IMR-90 (cell line): ENCODE data around the gene SPAG4. TPM values are rescaled to one million over a fixed set of nuclear protein-coding genes. Genes with fewer than 3 reads are reported as not detected.

ENCODE experiments used
- ATAC-seq: fragments of 200-7000 bp; cut with Tn5 transposase; 2 replicates; pipeline ENCODE4 v1.9.1; 2020; ENCODE audit warnings: low read depth, mild to moderate bottlenecking, moderate library complexity
- BruUV-seq: library from RNA; stranded (reverse); fragments of 400-500 nt; replicated peaks from 2 replicates; lab custom pipeline; 2021; lab: Mats Ljungman, UMichigan
- CTCF ChIA-PET: fragments of 300-600 bp; formaldehyde crosslinking; extraction: SDS; loops from one replicate; lab custom pipeline; 2021; ENCODE audit warnings: antibody characterized with exemption; lab: Yijun Ruan, JAX
- POLR2A ChIA-PET: fragments of 300-600 bp; sonication (Branson Sonifier 250); formaldehyde crosslinking; loops from one replicate; lab custom pipeline; 2022; ENCODE audit warnings: antibody characterized with exemption; ENCODE audit not compliant: unreplicated experiment; lab: Charles Lee
- DNase-seq: peaks from one replicate; pipeline ENCODE4 v3.0.0; 2013
- H2AFZ ChIP-seq: replicated peaks from 2 replicates; pipeline ENCODE3; 2013; ENCODE audit warnings: low read length, mild to moderate bottlenecking; ENCODE audit not compliant: poor library complexity
- H2AK5ac ChIP-seq: 2 replicates; pipeline ENCODE4 v1.6.1; 2013; ENCODE audit warnings: low read depth, low read length, inconsistent platforms
- H2AK9ac ChIP-seq: replicated peaks from 2 replicates; pipeline ENCODE3; 2013; ENCODE audit warnings: mild to moderate bottlenecking, low read depth, low read length, moderate library complexity; ENCODE audit not compliant: poor library complexity
- H2BK120ac ChIP-seq: 2 replicates; pipeline ENCODE4 v1.6.1; 2013; ENCODE audit warnings: low read depth, low read length, inconsistent platforms
- H2BK15ac ChIP-seq: 3 replicates; pipeline ENCODE4 v1.6.1; 2013; ENCODE audit warnings: low read depth, low read length, inconsistent platforms
- H2BK20ac ChIP-seq: 2 replicates; pipeline ENCODE4 v1.6.1; 2013; ENCODE audit warnings: low read depth, mild to moderate bottlenecking, inconsistent platforms, low read length, moderate library complexity
- H2BK5ac ChIP-seq: 2 replicates; pipeline ENCODE4 v1.6.1; 2013; ENCODE audit warnings: mild to moderate bottlenecking, low read depth, low read length, inconsistent platforms; ENCODE audit not compliant: poor library complexity, severe bottlenecking
- H3K14ac ChIP-seq: replicated peaks from 2 replicates; pipeline ENCODE4 v1.6.1; 2013; ENCODE audit warnings: low read depth, low read length, inconsistent platforms
- H3K18ac ChIP-seq: 2 replicates; pipeline ENCODE4 v1.6.1; 2013; ENCODE audit warnings: low read depth, low read length, control low read depth
- H3K23ac ChIP-seq: 2 replicates; pipeline ENCODE4 v1.6.1; 2013; ENCODE audit warnings: low read depth, low read length, inconsistent platforms
- H3K27ac ChIP-seq: 2 replicates; pipeline ENCODE4 v1.5.1; 2013; ENCODE audit warnings: mild to moderate bottlenecking, control low read depth, low read length; ENCODE audit not compliant: insufficient read depth
- H3K27me3 ChIP-seq: 2 replicates; pipeline ENCODE4 v1.6.1; 2013; ENCODE audit warnings: low read length; ENCODE audit not compliant: control insufficient read depth, insufficient read depth
- H3K36me3 ChIP-seq: 2 replicates; pipeline ENCODE4 v1.6.1; 2013; ENCODE audit warnings: low read length, mixed read lengths; ENCODE audit not compliant: control insufficient read depth, insufficient read depth
- H3K4ac ChIP-seq: 2 replicates; pipeline ENCODE4 v1.6.1; 2013; ENCODE audit warnings: low read depth, low read length, inconsistent platforms
- H3K4me1 ChIP-seq: 2 replicates; pipeline ENCODE4 v1.6.1; 2013; ENCODE audit warnings: low read length, mixed read lengths; ENCODE audit not compliant: control insufficient read depth, insufficient read depth
- H3K4me2 ChIP-seq: 2 replicates; pipeline ENCODE4 v1.6.1; 2013; ENCODE audit warnings: low read depth, mild to moderate bottlenecking, control low read depth, low read length, moderate library complexity
- H3K4me3 ChIP-seq: 2 replicates; pipeline ENCODE4 v1.5.1; 2013; ENCODE audit warnings: low read depth, mild to moderate bottlenecking, control low read depth, low read length, moderate library complexity; ENCODE audit not compliant: insufficient read depth
- H3K56ac ChIP-seq: 2 replicates; pipeline ENCODE4 v1.6.1; 2013; ENCODE audit warnings: low read length, inconsistent platforms; ENCODE audit not compliant: insufficient read depth; ENCODE audit errors: extremely low read depth
- H3K79me1 ChIP-seq, 2 experiments: 2 replicates each; pipeline ENCODE4 v1.6.1; 2013; ENCODE audit warnings: low read length in 2 of 2, inconsistent platforms in 1 of 2, low read depth in 1 of 2
- H3K9ac ChIP-seq: 2 replicates; pipeline ENCODE4 v1.6.1; 2013; ENCODE audit warnings: low read depth, low read length, control low read depth
- H3K9me1 ChIP-seq: 2 replicates; pipeline ENCODE4 v1.6.1; 2013; ENCODE audit warnings: low read length, inconsistent platforms; ENCODE audit not compliant: insufficient read depth
- H3K9me3 ChIP-seq: 2 replicates; pipeline ENCODE4 v1.6.1; 2013; ENCODE audit warnings: low read length; ENCODE audit not compliant: control insufficient read depth, insufficient read depth
- H4K20me1 ChIP-seq: 2 replicates; pipeline ENCODE4 v1.6.1; 2013; ENCODE audit warnings: low read length, inconsistent platforms; ENCODE audit not compliant: insufficient read depth
- H4K5ac ChIP-seq: 2 replicates; pipeline ENCODE4 v1.6.1; 2013; ENCODE audit warnings: mild to moderate bottlenecking, low read depth, low read length, control low read depth
- H4K8ac ChIP-seq, 2 experiments: 2 replicates each; pipeline ENCODE4 v1.6.1; 2013; ENCODE audit warnings: low read depth in 2 of 2, low read length in 2 of 2, control low read depth in 1 of 2, inconsistent platforms in 1 of 2
- H4K91ac ChIP-seq: 2 replicates; pipeline ENCODE4 v1.6.1; 2013; ENCODE audit warnings: low read depth, low read length, inconsistent platforms; ENCODE audit not compliant: insufficient read depth
- BHLHE40 ChIP-seq: fragments of 150-350 bp; IDR thresholded peaks from 2 replicates; pipeline ENCODE4 v1.6.1; 2016; ENCODE audit warnings: mild to moderate bottlenecking, low read depth, low read length
- CEBPB ChIP-seq: IDR thresholded peaks from 2 replicates; pipeline ENCODE4 v1.6.1; 2012; ENCODE audit warnings: low read depth, low read length, improper control_type of control experiment
- CHD1 ChIP-seq: IDR thresholded peaks from 2 replicates; pipeline ENCODE4 v1.6.1; 2012; ENCODE audit warnings: low read depth, low read length, improper control_type of control experiment
- FOS ChIP-seq: fragments of 150-350 bp; IDR thresholded peaks from 2 replicates; pipeline ENCODE4 v1.6.1; 2016; ENCODE audit warnings: low read depth, low read length
- MAFK ChIP-seq: IDR thresholded peaks from 2 replicates; pipeline ENCODE4 v1.6.1; 2012; ENCODE audit warnings: low read depth, low read length, improper control_type of control experiment
- POLR2A ChIP-seq: IDR thresholded peaks from 2 replicates; pipeline ENCODE4 v1.6.1; 2012; ENCODE audit warnings: mild to moderate bottlenecking, low read depth, low read length
- RAD21 ChIP-seq: IDR thresholded peaks from 2 replicates; pipeline ENCODE4 v1.6.1; 2012; ENCODE audit warnings: low read length, improper control_type of control experiment
- RCOR1 ChIP-seq: IDR thresholded peaks from 2 replicates; pipeline ENCODE4 v1.6.1; 2012; ENCODE audit warnings: mild to moderate bottlenecking, low read length, improper control_type of control experiment; ENCODE audit not compliant: insufficient replicate concordance
- RFX5 ChIP-seq: IDR thresholded peaks from 2 replicates; pipeline ENCODE4 v1.8.0; 2012; ENCODE audit warnings: low read depth, mild to moderate bottlenecking, low read length, moderate library complexity
- WGBS, 2 experiments: methylation state at CpG; one replicate each; pipeline versions ENCODE4 v1.1.5 to v1.1.7; 2013; ENCODE audit warnings: missing lambda C conversion rate in 2 of 2; ENCODE audit not compliant: insufficient read length in 1 of 2; ENCODE audit errors: extremely low coverage in 2 of 2; 5-methylcytosine and 5-hydroxymethylcytosine counted together
- dilution Hi-C: fragments of 300-500 bp; cut with HindIII; formaldehyde crosslinking; loops from one replicate; pipeline ENCODE4 v1.14.3; 2018; ENCODE audit warnings: low sequenced_read_pairs; ENCODE audit not compliant: unreplicated experiment
- in situ Hi-C: fragments of 300-500 bp; cut with MboI; formaldehyde crosslinking; loops from 3 replicates; pipeline ENCODE4 v1.14.3; 2019; ENCODE audit warnings: low sequenced_read_pairs, inconsistent platforms, mixed read lengths
- intact Hi-C: fragments of 100-400 bp; cut with micrococcal nuclease; formaldehyde crosslinking; loops from 2 replicates; pipeline ENCODE4 v1.10.0; 2022
- polyA plus RNA-seq, 3 experiments: library from polyadenylated mRNA; depleted of rRNA; stranded (reverse); fragments of >200 nt; gene quantifications; 2 replicates each; pipeline ENCODE4 v1.2.3, GENCODE V29; 2012; ENCODE audit warnings: low replicate concordance in 1 of 3
- total RNA-seq: library from RNA; depleted of rRNA; stranded (reverse); fragments of >200 nt; gene quantifications from 2 replicates; pipeline ENCODE4 v1.2.3, GENCODE V29; 2012
- TF ChIP-seq, protein P1 (sequence below): fragments of 150-350 bp; IDR thresholded peaks from 2 replicates; pipeline ENCODE4 v1.6.1; 2017; ENCODE audit warnings: mild to moderate bottlenecking, antibody characterized with exemption, low read length, low read depth
- TF ChIP-seq, protein P2 (sequence below): conservative IDR thresholded peaks from 2 replicates; pipeline ENCODE4 v1.5.1; 2012; ENCODE audit warnings: mild to moderate bottlenecking, low read depth, low read length, improper control_type of control experiment

SPAG4 gene
- total and polyA plus RNA-seq, 2 of the 4 experiments (the other 2 are of a cell fraction), result 1.8 to 5.5 TPM

DNA sequence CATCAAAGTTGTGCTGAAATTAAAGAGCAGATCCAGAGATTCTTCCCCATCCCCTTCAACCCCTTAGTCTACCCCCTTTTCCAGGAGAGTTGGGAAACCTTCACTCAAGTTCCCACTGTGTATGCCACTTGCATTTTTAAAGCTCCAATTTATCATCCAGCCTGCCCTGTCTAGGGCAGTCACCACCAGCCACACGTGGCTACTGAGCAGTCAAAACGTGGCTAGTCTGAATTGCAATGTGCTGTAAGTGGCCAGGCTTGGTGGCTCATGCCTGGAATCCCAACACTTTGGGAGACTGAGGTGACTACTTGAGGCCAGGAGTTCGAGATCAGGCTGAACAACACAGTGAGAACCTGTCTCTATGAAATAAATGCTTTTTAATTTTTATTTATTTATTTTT, 38.8 kb upstream of the SPAG4 start:
- Histone ChIP-seq H3K9me1 (no peaks in the 10 kb centered on the region), H3K4me2 (no peak overlapping the region), H4K20me1 (no peaks in the 10 kb centered on the region), H3K27me3 (peaks cover 12% of the 10 kb centered on the region; the same call in 1 of the 2 replicates), H3K36me3 (no peaks in the 10 kb centered on the region; the same call in 1 of the 2 replicates), H2BK20ac (no peak overlapping the region), H3K9ac (no peak overlapping the region), H2AK9ac (no peak overlapping the region), H3K56ac (no peak overlapping the region), H2AFZ (no peak overlapping the region), H4K5ac (no peak overlapping the region), H3K14ac (no peak overlapping the region), H2BK15ac (no peak overlapping the region), H3K27ac (no peak overlapping the region), H3K4me1 (no peaks in the 10 kb centered on the region), H4K91ac (no peak overlapping the region), H4K8ac (no peak overlapping the region), H2AK5ac (no peak overlapping the region), H2BK5ac (no peak overlapping the region), H3K18ac (no peak overlapping the region), H3K4ac (no peak overlapping the region), H3K9me3 (peaks cover 3% of the 10 kb centered on the region; the same call in 1 of the 2 replicates), H3K79me1 (no peaks in the 10 kb centered on the region), H2BK120ac (no peak overlapping the region), H3K23ac (no peak overlapping the region), H3K4me3 (no peak overlapping the region)
- POLR2A ChIA-PET, result no interaction called here
- TF ChIP-seq, protein P1, sequence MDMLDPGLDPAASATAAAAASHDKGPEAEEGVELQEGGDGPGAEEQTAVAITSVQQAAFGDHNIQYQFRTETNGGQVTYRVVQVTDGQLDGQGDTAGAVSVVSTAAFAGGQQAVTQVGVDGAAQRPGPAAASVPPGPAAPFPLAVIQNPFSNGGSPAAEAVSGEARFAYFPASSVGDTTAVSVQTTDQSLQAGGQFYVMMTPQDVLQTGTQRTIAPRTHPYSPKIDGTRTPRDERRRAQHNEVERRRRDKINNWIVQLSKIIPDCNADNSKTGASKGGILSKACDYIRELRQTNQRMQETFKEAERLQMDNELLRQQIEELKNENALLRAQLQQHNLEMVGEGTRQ, result no peak
- TF ChIP-seq FOS (no peak), MAFK (no peak), RCOR1 (no peak), RFX5 (no peak), POLR2A (no peak), BHLHE40 (no peak), RAD21 (no peak), CEBPB (no peak), CHD1 (no peak)
- TF ChIP-seq, protein P2, sequence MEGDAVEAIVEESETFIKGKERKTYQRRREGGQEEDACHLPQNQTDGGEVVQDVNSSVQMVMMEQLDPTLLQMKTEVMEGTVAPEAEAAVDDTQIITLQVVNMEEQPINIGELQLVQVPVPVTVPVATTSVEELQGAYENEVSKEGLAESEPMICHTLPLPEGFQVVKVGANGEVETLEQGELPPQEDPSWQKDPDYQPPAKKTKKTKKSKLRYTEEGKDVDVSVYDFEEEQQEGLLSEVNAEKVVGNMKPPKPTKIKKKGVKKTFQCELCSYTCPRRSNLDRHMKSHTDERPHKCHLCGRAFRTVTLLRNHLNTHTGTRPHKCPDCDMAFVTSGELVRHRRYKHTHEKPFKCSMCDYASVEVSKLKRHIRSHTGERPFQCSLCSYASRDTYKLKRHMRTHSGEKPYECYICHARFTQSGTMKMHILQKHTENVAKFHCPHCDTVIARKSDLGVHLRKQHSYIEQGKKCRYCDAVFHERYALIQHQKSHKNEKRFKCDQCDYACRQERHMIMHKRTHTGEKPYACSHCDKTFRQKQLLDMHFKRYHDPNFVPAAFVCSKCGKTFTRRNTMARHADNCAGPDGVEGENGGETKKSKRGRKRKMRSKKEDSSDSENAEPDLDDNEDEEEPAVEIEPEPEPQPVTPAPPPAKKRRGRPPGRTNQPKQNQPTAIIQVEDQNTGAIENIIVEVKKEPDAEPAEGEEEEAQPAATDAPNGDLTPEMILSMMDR, result no peak
- ATAC-seq (no peak), DNase-seq (no peak)
- CTCF ChIA-PET, result no interaction called here
- in situ Hi-C loops, result no loop called here
- BruUV-seq, result no TSS peak
- 0% methylated on average over 1 of the region's 3 CpGs; no CpG with 5 or more reads in 1 of the 2 experiments for WGBS, 2 experiments
- dilution Hi-C loops, result no loop called here
- intact Hi-C loops, result no loop called here
